Measurements from ENCODE around the gene ADAM21. TPM values are rescaled to one million over a fixed set of nuclear protein-coding genes. Genes with fewer than 3 reads are reported as not detected.
A peak's percentile ranks its signal among the peaks of the same experiment; 100 is the strongest.

Gene ADAM21
- total and polyA plus RNA-seq, 2 experiments from 2014 or later = not detected

DNA sequence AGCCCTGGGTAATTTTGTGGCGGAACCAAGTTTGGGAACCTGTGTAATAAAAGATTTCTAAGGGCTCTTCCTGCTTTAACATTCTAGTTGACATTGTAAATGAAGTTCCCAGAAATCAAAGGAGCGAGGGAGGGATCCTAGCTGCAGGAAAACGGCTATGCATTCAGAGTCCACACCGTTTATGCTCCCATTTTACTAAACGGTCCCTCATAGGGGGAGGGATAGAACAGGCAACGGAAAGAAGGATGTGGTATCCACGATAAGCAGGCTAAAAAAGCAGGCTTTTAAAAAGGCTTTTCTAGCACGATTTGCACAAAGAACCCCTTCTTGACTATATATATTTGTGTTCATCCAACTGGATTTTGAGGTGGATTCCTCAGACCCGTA lies 35.6 kb upstream of the ADAM21 start:
- Histone ChIP-seq H3K27ac (ENCODE audit: low read depth) (peak overlapping the region; percentile 40), H3K4me1 (ENCODE audit: insufficient read depth) (peaks cover 5% of the 10 kb centered on the region; the same call in 1 of the 2 replicates), H2AFZ (peak overlapping the region; percentile 4; the same call in 1 of the 2 replicates), H4K20me1 (replicated peaks; ENCODE audit: insufficient read depth) (no peaks in the 10 kb centered on the region; the same call in 1 of the 2 replicates), H3K9me2 (ENCODE audit: insufficient read depth) (no peaks in the 10 kb centered on the region), H3K4me3 (peak overlapping the region; percentile 69), H3K4me2 (peak overlapping the region; percentile 85), H3K27me3 (ENCODE audit: insufficient read depth) (no peaks in the 10 kb centered on the region), H3K36me3 (ENCODE audit: insufficient read depth) (peaks cover 7% of the 10 kb centered on the region; the same call in 1 of the 2 replicates), H3F3A (replicated peaks; ENCODE audit: low read depth) (no peaks in the 10 kb centered on the region), H3K79me2 (replicated peaks; ENCODE audit: insufficient read depth) (peaks cover 52% of the 10 kb centered on the region)
- Mint-ChIP-seq H3K4me3 (peak overlapping the region; percentile 97), H3K9me3 (no peaks in the 10 kb centered on the region), H3K27ac (peak overlapping the region; percentile 97), H3K4me1 (peaks cover 29% of the 10 kb centered on the region), H3K27me3 (ENCODE audit: insufficient read depth, low read depth, poor library complexity) (peaks cover 2% of the 10 kb centered on the region), H3K36me3 (ENCODE audit: low read depth) (no peaks in the 10 kb centered on the region)
- TF ChIP-seq STAT1 (IDR thresholded peaks at IDR 0.05; ENCODE audit: unreplicated experiment) (no peak), ZNF114 (CRISPR knock-in tag; IDR thresholded peaks at IDR 0.05) (no peak), JUNB (IDR thresholded peaks at IDR 0.05; ENCODE audit: unreplicated experiment) (no peak), NANOG (IDR thresholded peaks at IDR 0.05; ENCODE audit: borderline replicate concordance) (no peak), CREB1 (CRISPR knock-in tag; IDR thresholded peaks at IDR 0.05; ENCODE audit: low read depth) (no peak), EZH2phosphoT487 (IDR thresholded peaks at IDR 0.05; ENCODE audit: unreplicated experiment) (no peak), EZH2 (IDR thresholded peaks at IDR 0.05; ENCODE audit: low read depth, unreplicated experiment) (no peak)
- TF ChIP-seq, protein P1, sequence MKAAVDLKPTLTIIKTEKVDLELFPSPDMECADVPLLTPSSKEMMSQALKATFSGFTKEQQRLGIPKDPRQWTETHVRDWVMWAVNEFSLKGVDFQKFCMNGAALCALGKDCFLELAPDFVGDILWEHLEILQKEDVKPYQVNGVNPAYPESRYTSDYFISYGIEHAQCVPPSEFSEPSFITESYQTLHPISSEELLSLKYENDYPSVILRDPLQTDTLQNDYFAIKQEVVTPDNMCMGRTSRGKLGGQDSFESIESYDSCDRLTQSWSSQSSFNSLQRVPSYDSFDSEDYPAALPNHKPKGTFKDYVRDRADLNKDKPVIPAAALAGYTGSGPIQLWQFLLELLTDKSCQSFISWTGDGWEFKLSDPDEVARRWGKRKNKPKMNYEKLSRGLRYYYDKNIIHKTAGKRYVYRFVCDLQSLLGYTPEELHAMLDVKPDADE (IDR thresholded peaks at IDR 0.05) = no peak
- TF ChIP-seq, protein P2, sequence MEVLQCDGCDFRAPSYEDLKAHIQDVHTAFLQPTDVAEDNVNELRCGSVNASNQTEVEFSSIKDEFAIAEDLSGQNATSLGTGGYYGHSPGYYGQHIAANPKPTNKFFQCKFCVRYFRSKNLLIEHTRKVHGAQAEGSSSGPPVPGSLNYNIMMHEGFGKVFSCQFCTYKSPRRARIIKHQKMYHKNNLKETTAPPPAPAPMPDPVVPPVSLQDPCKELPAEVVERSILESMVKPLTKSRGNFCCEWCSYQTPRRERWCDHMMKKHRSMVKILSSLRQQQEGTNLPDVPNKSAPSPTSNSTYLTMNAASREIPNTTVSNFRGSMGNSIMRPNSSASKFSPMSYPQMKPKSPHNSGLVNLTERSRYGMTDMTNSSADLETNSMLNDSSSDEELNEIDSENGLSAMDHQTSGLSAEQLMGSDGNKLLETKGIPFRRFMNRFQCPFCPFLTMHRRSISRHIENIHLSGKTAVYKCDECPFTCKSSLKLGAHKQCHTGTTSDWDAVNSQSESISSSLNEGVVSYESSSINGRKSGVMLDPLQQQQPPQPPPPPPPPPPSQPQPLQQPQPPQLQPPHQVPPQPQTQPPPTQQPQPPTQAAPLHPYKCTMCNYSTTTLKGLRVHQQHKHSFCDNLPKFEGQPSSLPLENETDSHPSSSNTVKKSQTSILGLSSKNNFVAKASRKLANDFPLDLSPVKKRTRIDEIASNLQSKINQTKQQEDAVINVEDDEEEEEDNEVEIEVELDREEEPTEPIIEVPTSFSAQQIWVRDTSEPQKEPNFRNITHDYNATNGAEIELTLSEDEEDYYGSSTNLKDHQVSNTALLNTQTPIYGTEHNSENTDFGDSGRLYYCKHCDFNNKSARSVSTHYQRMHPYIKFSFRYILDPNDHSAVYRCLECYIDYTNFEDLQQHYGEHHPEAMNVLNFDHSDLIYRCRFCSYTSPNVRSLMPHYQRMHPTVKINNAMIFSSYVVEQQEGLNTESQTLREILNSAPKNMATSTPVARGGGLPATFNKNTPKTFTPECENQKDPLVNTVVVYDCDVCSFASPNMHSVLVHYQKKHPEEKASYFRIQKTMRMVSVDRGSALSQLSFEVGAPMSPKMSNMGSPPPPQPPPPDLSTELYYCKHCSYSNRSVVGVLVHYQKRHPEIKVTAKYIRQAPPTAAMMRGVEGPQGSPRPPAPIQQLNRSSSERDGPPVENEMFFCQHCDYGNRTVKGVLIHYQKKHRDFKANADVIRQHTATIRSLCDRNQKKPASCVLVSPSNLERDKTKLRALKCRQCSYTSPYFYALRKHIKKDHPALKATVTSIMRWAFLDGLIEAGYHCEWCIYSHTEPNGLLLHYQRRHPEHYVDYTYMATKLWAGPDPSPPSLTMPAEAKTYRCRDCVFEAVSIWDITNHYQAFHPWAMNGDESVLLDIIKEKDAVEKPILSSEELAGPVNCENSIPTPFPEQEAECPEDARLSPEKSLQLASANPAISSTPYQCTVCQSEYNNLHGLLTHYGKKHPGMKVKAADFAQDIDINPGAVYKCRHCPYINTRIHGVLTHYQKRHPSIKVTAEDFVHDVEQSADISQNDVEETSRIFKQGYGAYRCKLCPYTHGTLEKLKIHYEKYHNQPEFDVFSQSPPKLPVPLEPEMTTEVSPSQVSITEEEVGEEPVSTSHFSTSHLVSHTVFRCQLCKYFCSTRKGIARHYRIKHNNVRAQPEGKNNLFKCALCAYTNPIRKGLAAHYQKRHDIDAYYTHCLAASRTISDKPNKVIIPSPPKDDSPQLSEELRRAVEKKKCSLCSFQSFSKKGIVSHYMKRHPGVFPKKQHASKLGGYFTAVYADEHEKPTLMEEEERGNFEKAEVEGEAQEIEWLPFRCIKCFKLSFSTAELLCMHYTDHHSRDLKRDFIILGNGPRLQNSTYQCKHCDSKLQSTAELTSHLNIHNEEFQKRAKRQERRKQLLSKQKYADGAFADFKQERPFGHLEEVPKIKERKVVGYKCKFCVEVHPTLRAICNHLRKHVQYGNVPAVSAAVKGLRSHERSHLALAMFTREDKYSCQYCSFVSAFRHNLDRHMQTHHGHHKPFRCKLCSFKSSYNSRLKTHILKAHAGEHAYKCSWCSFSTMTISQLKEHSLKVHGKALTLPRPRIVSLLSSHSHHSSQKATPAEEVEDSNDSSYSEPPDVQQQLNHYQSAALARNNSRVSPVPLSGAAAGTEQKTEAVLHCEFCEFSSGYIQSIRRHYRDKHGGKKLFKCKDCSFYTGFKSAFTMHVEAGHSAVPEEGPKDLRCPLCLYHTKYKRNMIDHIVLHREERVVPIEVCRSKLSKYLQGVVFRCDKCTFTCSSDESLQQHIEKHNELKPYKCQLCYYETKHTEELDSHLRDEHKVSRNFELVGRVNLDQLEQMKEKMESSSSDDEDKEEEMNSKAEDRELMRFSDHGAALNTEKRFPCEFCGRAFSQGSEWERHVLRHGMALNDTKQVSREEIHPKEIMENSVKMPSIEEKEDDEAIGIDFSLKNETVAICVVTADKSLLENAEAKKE (CRISPR knock-in tag; IDR thresholded peaks at IDR 0.05) = no peak
- TF ChIP-seq, protein P3, sequence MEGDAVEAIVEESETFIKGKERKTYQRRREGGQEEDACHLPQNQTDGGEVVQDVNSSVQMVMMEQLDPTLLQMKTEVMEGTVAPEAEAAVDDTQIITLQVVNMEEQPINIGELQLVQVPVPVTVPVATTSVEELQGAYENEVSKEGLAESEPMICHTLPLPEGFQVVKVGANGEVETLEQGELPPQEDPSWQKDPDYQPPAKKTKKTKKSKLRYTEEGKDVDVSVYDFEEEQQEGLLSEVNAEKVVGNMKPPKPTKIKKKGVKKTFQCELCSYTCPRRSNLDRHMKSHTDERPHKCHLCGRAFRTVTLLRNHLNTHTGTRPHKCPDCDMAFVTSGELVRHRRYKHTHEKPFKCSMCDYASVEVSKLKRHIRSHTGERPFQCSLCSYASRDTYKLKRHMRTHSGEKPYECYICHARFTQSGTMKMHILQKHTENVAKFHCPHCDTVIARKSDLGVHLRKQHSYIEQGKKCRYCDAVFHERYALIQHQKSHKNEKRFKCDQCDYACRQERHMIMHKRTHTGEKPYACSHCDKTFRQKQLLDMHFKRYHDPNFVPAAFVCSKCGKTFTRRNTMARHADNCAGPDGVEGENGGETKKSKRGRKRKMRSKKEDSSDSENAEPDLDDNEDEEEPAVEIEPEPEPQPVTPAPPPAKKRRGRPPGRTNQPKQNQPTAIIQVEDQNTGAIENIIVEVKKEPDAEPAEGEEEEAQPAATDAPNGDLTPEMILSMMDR (conservative IDR thresholded peaks at IDR 0.05; ENCODE audit: low read depth in 2 of 2) = no peak
- TF ChIP-seq, protein P4, sequence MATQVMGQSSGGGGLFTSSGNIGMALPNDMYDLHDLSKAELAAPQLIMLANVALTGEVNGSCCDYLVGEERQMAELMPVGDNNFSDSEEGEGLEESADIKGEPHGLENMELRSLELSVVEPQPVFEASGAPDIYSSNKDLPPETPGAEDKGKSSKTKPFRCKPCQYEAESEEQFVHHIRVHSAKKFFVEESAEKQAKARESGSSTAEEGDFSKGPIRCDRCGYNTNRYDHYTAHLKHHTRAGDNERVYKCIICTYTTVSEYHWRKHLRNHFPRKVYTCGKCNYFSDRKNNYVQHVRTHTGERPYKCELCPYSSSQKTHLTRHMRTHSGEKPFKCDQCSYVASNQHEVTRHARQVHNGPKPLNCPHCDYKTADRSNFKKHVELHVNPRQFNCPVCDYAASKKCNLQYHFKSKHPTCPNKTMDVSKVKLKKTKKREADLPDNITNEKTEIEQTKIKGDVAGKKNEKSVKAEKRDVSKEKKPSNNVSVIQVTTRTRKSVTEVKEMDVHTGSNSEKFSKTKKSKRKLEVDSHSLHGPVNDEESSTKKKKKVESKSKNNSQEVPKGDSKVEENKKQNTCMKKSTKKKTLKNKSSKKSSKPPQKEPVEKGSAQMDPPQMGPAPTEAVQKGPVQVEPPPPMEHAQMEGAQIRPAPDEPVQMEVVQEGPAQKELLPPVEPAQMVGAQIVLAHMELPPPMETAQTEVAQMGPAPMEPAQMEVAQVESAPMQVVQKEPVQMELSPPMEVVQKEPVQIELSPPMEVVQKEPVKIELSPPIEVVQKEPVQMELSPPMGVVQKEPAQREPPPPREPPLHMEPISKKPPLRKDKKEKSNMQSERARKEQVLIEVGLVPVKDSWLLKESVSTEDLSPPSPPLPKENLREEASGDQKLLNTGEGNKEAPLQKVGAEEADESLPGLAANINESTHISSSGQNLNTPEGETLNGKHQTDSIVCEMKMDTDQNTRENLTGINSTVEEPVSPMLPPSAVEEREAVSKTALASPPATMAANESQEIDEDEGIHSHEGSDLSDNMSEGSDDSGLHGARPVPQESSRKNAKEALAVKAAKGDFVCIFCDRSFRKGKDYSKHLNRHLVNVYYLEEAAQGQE (IDR thresholded peaks at IDR 0.05; ENCODE audit: unreplicated experiment) = no peak
- peak; percentile 30 for DNase-seq (ENCODE audit: low spot score)
- ATAC-seq = peak; percentile 60
